OCI-LY1 (cell line): Measurements from ENCODE around the gene HTT.

ENCODE experiments used
- EZH2 ChIP-seq: fragments of 200-600 bp; sonication (generic), shearing (Covaris generic); IDR thresholded peaks from 2 replicates; pipeline ENCODE4 v1.8.0; 2017; ENCODE audit warnings: borderline replicate concordance, mixed run types, mild to moderate bottlenecking, antibody characterized with exemption, low read length, moderate library complexity, mixed read lengths
- TF ChIP-seq, protein P1 (sequence below): fragments of 200-600 bp; sonication (generic), shearing (Covaris generic); IDR thresholded peaks from 2 replicates; pipeline ENCODE4 v1.5.1; 2017; ENCODE audit warnings: mild to moderate bottlenecking, antibody characterized with exemption, low read length, moderate library complexity, mixed read lengths

GRCh38 chr4:3114377-3114776, 39.9 kb downstream of the HTT start:
- TF ChIP-seq, protein P1, sequence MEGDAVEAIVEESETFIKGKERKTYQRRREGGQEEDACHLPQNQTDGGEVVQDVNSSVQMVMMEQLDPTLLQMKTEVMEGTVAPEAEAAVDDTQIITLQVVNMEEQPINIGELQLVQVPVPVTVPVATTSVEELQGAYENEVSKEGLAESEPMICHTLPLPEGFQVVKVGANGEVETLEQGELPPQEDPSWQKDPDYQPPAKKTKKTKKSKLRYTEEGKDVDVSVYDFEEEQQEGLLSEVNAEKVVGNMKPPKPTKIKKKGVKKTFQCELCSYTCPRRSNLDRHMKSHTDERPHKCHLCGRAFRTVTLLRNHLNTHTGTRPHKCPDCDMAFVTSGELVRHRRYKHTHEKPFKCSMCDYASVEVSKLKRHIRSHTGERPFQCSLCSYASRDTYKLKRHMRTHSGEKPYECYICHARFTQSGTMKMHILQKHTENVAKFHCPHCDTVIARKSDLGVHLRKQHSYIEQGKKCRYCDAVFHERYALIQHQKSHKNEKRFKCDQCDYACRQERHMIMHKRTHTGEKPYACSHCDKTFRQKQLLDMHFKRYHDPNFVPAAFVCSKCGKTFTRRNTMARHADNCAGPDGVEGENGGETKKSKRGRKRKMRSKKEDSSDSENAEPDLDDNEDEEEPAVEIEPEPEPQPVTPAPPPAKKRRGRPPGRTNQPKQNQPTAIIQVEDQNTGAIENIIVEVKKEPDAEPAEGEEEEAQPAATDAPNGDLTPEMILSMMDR = no peak
- TF ChIP-seq EZH2 = no peak
